ENCODE results near the gene RNASE7.

DNA sequence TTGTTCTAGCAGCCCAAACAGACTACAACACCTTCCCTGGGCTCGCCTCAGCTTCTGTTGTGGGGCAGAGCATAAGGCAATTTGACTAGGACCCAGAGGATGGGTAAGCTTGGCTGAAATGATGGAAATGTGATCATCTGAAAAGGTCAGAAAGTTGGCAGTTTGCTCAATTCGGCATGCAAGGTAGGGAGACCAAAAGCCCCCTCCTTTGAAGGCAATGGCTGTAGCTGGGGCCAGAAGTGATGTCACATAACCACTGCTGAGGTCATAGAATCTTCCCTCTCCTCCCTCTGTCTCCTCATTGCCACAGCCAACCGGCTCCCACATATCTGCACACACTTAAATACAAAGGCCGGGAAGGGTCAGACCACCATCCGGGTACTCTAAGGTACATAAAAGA, 12.2 kb upstream of the RNASE7 start, which contains the start of gene TPPP2:
- TF ChIP-seq POLR2AphosphoS5 (IDR thresholded peaks at IDR 0.05; ENCODE audit: low read depth, low read length): no peak
- TF ChIP-seq, protein P1, sequence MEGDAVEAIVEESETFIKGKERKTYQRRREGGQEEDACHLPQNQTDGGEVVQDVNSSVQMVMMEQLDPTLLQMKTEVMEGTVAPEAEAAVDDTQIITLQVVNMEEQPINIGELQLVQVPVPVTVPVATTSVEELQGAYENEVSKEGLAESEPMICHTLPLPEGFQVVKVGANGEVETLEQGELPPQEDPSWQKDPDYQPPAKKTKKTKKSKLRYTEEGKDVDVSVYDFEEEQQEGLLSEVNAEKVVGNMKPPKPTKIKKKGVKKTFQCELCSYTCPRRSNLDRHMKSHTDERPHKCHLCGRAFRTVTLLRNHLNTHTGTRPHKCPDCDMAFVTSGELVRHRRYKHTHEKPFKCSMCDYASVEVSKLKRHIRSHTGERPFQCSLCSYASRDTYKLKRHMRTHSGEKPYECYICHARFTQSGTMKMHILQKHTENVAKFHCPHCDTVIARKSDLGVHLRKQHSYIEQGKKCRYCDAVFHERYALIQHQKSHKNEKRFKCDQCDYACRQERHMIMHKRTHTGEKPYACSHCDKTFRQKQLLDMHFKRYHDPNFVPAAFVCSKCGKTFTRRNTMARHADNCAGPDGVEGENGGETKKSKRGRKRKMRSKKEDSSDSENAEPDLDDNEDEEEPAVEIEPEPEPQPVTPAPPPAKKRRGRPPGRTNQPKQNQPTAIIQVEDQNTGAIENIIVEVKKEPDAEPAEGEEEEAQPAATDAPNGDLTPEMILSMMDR (IDR thresholded peaks at IDR 0.05): no peak
- TF ChIP-seq, protein P2, sequence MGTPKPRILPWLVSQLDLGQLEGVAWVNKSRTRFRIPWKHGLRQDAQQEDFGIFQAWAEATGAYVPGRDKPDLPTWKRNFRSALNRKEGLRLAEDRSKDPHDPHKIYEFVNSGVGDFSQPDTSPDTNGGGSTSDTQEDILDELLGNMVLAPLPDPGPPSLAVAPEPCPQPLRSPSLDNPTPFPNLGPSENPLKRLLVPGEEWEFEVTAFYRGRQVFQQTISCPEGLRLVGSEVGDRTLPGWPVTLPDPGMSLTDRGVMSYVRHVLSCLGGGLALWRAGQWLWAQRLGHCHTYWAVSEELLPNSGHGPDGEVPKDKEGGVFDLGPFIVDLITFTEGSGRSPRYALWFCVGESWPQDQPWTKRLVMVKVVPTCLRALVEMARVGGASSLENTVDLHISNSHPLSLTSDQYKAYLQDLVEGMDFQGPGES (IDR thresholded peaks at IDR 0.05; ENCODE audit: low read depth, low read length): no peak
- no peak for TF ChIP-seq GATA2 (CRISPR knock-in tag; IDR thresholded peaks at IDR 0.05)
- TF ChIP-seq FOXM1 (IDR thresholded peaks at IDR 0.05; ENCODE audit: low read depth): no peak
- TF ChIP-seq TAF1 (IDR thresholded peaks at IDR 0.05; ENCODE audit: borderline replicate concordance, low read depth, low read length): no peak
- TF ChIP-seq TEAD4 (IDR thresholded peaks at IDR 0.05; ENCODE audit: borderline replicate concordance, insufficient read depth): no peak
- no peak for TF ChIP-seq RAD21 (IDR thresholded peaks at IDR 0.05; ENCODE audit: low read length)
- TF ChIP-seq RCOR1 (IDR thresholded peaks at IDR 0.05; ENCODE audit: low read length): no peak
- TF ChIP-seq, protein P3, sequence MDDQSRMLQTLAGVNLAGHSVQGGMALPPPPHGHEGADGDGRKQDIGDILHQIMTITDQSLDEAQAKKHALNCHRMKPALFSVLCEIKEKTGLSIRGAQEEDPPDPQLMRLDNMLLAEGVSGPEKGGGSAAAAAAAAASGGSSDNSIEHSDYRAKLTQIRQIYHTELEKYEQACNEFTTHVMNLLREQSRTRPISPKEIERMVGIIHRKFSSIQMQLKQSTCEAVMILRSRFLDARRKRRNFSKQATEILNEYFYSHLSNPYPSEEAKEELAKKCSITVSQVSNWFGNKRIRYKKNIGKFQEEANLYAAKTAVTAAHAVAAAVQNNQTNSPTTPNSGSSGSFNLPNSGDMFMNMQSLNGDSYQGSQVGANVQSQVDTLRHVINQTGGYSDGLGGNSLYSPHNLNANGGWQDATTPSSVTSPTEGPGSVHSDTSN (IDR thresholded peaks at IDR 0.05): no peak
- TF ChIP-seq MXI1 (IDR thresholded peaks at IDR 0.05; ENCODE audit: low read depth, low read length): no peak
- TF ChIP-seq, protein P4, sequence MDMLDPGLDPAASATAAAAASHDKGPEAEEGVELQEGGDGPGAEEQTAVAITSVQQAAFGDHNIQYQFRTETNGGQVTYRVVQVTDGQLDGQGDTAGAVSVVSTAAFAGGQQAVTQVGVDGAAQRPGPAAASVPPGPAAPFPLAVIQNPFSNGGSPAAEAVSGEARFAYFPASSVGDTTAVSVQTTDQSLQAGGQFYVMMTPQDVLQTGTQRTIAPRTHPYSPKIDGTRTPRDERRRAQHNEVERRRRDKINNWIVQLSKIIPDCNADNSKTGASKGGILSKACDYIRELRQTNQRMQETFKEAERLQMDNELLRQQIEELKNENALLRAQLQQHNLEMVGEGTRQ (IDR thresholded peaks at IDR 0.05; ENCODE audit: borderline replicate concordance, low read depth, low read length): no peak
- TF ChIP-seq, protein P5, sequence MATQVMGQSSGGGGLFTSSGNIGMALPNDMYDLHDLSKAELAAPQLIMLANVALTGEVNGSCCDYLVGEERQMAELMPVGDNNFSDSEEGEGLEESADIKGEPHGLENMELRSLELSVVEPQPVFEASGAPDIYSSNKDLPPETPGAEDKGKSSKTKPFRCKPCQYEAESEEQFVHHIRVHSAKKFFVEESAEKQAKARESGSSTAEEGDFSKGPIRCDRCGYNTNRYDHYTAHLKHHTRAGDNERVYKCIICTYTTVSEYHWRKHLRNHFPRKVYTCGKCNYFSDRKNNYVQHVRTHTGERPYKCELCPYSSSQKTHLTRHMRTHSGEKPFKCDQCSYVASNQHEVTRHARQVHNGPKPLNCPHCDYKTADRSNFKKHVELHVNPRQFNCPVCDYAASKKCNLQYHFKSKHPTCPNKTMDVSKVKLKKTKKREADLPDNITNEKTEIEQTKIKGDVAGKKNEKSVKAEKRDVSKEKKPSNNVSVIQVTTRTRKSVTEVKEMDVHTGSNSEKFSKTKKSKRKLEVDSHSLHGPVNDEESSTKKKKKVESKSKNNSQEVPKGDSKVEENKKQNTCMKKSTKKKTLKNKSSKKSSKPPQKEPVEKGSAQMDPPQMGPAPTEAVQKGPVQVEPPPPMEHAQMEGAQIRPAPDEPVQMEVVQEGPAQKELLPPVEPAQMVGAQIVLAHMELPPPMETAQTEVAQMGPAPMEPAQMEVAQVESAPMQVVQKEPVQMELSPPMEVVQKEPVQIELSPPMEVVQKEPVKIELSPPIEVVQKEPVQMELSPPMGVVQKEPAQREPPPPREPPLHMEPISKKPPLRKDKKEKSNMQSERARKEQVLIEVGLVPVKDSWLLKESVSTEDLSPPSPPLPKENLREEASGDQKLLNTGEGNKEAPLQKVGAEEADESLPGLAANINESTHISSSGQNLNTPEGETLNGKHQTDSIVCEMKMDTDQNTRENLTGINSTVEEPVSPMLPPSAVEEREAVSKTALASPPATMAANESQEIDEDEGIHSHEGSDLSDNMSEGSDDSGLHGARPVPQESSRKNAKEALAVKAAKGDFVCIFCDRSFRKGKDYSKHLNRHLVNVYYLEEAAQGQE (IDR thresholded peaks at IDR 0.05; ENCODE audit: low read depth, low read length): no peak
- no peak for TF ChIP-seq EZH2phosphoT487 (IDR thresholded peaks at IDR 0.05; ENCODE audit: borderline replicate concordance, low read depth)
